ENCODE data around the gene RASSF8. TPM values are rescaled to one million over a fixed set of nuclear protein-coding genes. Genes with fewer than 3 reads are reported as not detected.

RASSF8 gene
- total and polyA plus RNA-seq, 2 of the 8 experiments (the other 6 are each of a cell fraction or from before 2014, with no cell fraction given): 6.4 to 46.7 TPM

GRCh38 chr12:26022043-26022442, 63.6 kb downstream of the RASSF8 start:
- Histone ChIP-seq H3K14ac (ENCODE audit: insufficient read length) (no peak overlapping the region), H3K4me2 (ENCODE audit: insufficient read depth in 1 of 2, low read depth in 2 of 2, low read length in 2 of 2) (no peak overlapping the region), H4K8ac (ENCODE audit: extremely low read depth, insufficient read depth, low read length) (no peak overlapping the region), H3K9ac (replicated peaks in 1 of 4; ENCODE audit: extremely low read depth in 1 of 4, low read depth in 3 of 4, low read length in 3 of 4) (no peak overlapping the region), H2BK5ac (ENCODE audit: low read depth, low read length) (no peak overlapping the region), H2BK15ac (ENCODE audit: low read length) (no peak overlapping the region), H3K36me3 (ENCODE audit: control insufficient read depth in 2 of 4, insufficient read depth in 4 of 4, low read length in 3 of 4) (no peaks in the 10 kb centered on the region), H4K5ac (ENCODE audit: insufficient read length, low read depth, low read length) (no peak overlapping the region), H2BK12ac (ENCODE audit: low read depth, low read length) (no peak overlapping the region), H3K4me3 (ENCODE audit: extremely low read depth in 1 of 4, insufficient read depth in 2 of 4, low read depth in 3 of 4, low read length in 4 of 4) (no peak overlapping the region), H2AFZ (ENCODE audit: low read length) (no peak overlapping the region), H3K23me2 (ENCODE audit: low read depth, low read length) (no peaks in the 10 kb centered on the region), H3K18ac (ENCODE audit: extremely low read depth, low read length) (no peak overlapping the region), H3K79me1 (ENCODE audit: low read depth, low read length) (no peaks in the 10 kb centered on the region; the same call in 1 of the 2 replicates), H3K27me3 (replicated peaks in 1 of 4; ENCODE audit: control insufficient read depth in 3 of 4, extremely low read depth in 1 of 4, insufficient read depth in 3 of 4, low read length in 3 of 4) (no peaks in the 10 kb centered on the region), H2AK5ac (ENCODE audit: low read depth, low read length) (no peak overlapping the region), H4K91ac (replicated peaks; ENCODE audit: insufficient read length, low read length) (no peak overlapping the region), H3K4me1 (replicated peaks in 1 of 4; ENCODE audit: control insufficient read depth in 3 of 4, insufficient read depth in 4 of 4, low read length in 3 of 4) (peaks cover 0 to 14% (median 7%) of the 10 kb centered on the region in 4 experiments; a peak in 5 of 7 replicates), H2BK20ac (ENCODE audit: low read length) (no peak overlapping the region), H3K9me3 (ENCODE audit: insufficient read depth in 2 of 2, low read depth in 1 of 2, low read length in 1 of 2) (no peaks in the 10 kb centered on the region), H3K56ac (replicated peaks; ENCODE audit: insufficient read length, low read depth, low read length) (no peak overlapping the region), H3K23ac (ENCODE audit: insufficient read length) (no peak overlapping the region), H2BK120ac (replicated peaks; ENCODE audit: low read depth, low read length) (no peak overlapping the region), H3K27ac (ENCODE audit: low read depth, low read length) (no peak overlapping the region), H3K4ac (replicated peaks; ENCODE audit: insufficient read length, low read depth, low read length) (no peak overlapping the region), H3K79me2 (ENCODE audit: control insufficient read depth in 1 of 2, insufficient read depth in 2 of 2, low read length in 2 of 2) (peaks cover 0 to 37% of the 10 kb centered on the region in 2 experiments; a peak in 2 of 4 replicates), H4K20me1 (replicated peaks in 1 of 2; ENCODE audit: control insufficient read depth in 1 of 2, insufficient read depth in 2 of 2, low read length in 2 of 2) (peaks cover 0 to 2% of the 10 kb centered on the region in 2 experiments)
- TF ChIP-seq JUND (IDR thresholded peaks at IDR 0.05; ENCODE audit: low read length) (no peak), SIN3A (conservative IDR thresholded peaks at IDR 0.05 in 1 of 2, IDR thresholded peaks at IDR 0.05 in 1 of 2; ENCODE audit: low read depth in 1 of 2, low read length in 2 of 2) (no peak), CREB1 (IDR thresholded peaks at IDR 0.05) (no peak), CBX5 (IDR thresholded peaks at IDR 0.05; ENCODE audit: low read depth, low read length) (no peak)
- DNase-seq (ENCODE audit: low read depth in 1 of 2, low spot score in 2 of 2) (no peak), FAIRE-seq (no peak)
- 81% methylated on average over 3 of the region's 3 CpGs; no CpG with 5 or more reads in 1 of the 2 experiments for WGBS, 2 experiments (ENCODE audit: extremely low coverage in 1 of 2, insufficient coverage in 1 of 2, insufficient read length in 1 of 2, insufficient replicate concordance in 2 of 2, low coverage in 1 of 2, low lambda C conversion rate in 2 of 2, missing lambda C conversion rate in 1 of 2)
- ChIA-PET POLR2A (ENCODE audit: partially characterized antibody) (interaction anchor here (2.7 kb wide), 1 partner anchor 63 kb away, joined by 6 read pairs; the partner anchor contains the start of gene RASSF8), CTCF (ENCODE audit: partially characterized antibody) (interaction anchor here (1.9 kb wide), 1 partner anchor 70 kb away, joined by 7 read pairs; no protein-coding TSS in a partner anchor)
